ENCODE data around the gene BTBD16. TPM values are rescaled to one million over a fixed set of nuclear protein-coding genes. Genes with fewer than 3 reads are reported as not detected.

BTBD16 gene
- total RNA-seq, 2 experiments from 2014 or later: not detected

DNA sequence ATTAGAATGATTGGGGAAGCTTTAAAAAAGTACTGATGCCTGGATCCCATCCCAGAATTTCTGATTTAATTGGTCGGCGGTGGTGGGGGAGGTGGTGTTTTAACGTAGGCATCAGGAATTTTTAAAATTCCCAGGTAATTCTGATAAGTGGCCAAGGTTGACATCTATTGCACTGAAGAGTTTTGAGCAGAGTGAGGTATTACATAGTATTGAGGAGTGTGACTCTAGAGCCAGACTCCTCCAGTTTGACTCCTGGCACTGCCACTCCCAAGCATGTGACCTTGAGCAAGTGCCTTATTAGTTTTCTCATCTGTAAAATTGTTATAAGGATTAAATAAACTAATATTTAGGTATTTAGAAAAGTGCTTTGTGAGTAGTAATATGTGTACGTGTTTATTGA lies 109.6 kb downstream of the BTBD16 start:
- Mint-ChIP-seq H3K27ac (no peak overlapping the region), H3K4me3 (no peak overlapping the region), H3K4me1 (ENCODE audit: low read depth) (peaks cover 59% of the 10 kb centered on the region), H3K9me3 (peaks cover 5% of the 10 kb centered on the region), H3K27me3 (ENCODE audit: low read depth) (no peaks in the 10 kb centered on the region), H3K36me3 (ENCODE audit: low read depth) (peaks cover 19% of the 10 kb centered on the region)
- no peak for DNase-seq
- CTCF ChIA-PET: no interaction called here
- intact Hi-C loops (cut with micrococcal nuclease): no loop called here

DNA sequence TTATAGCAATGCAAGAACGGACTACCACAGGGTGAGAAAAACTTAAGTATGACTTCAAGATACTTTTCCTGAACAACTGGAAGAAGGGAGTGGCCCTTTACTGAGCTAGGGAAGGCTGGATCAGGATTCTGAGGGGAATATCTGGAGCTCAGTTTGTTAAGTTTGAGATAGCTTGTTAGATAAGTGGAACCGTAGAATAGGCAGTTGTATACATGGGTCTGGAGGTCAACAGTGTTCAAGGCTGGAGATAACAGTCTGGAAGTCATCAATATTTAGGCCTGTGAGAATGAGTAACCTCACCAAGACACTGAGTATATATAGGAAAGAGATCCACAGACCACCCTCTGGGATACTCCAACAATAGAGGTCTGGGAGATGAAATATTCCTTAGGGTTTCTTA lies 110.6 kb downstream of the BTBD16 start:
- no peak for DNase-seq
- Mint-ChIP-seq H3K36me3 (ENCODE audit: low read depth) (peaks cover 19% of the 10 kb centered on the region), H3K9me3 (peaks cover 5% of the 10 kb centered on the region), H3K27ac (no peak overlapping the region), H3K27me3 (ENCODE audit: low read depth) (no peaks in the 10 kb centered on the region), H3K4me3 (no peak overlapping the region), H3K4me1 (ENCODE audit: low read depth) (peaks cover 59% of the 10 kb centered on the region)
- CTCF ChIA-PET: interaction anchor here (0.6 to 1.2 kb wide), 2 partner anchors 9 to 15 kb away, joined by 4 read pairs; no protein-coding TSS in a partner anchor
- intact Hi-C loops (cut with micrococcal nuclease): no loop called here

DNA sequence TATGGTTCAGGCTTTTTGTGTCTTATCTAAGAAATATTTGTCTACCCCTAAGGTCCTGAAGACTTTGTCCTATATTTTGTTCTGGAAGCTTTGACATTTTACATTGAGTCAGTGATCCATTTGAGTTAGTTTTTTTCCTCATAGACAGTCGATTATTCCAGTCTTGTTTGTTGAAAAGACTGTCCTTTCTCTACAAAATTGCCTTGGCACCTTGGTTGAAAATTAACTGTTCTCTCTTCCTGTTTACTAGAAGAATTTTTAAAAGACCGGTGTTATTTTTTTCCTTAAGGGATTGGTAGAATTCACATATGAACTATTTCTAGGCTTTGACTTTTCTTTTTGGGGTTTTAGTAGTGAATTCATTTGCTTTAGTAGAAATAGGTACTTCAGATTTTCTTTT lies 115.4 kb downstream of the BTBD16 start:
- peaks cover 10% of the 10 kb centered on the region for H3K36me3 Mint-ChIP-seq (ENCODE audit: low read depth)
- H3K4me3 Mint-ChIP-seq: no peak overlapping the region
- H3K27ac Mint-ChIP-seq: no peak overlapping the region
- H3K27me3 Mint-ChIP-seq (ENCODE audit: low read depth): no peaks in the 10 kb centered on the region
- H3K4me1 Mint-ChIP-seq (ENCODE audit: low read depth): peaks cover 63% of the 10 kb centered on the region
- CTCF ChIA-PET: interaction anchor here (0.9 to 1.3 kb wide), 3 partner anchors 8 to 87 kb away, joined by 3 read pairs; no protein-coding TSS in a partner anchor
- peaks cover 2% of the 10 kb centered on the region for H3K9me3 Mint-ChIP-seq
- intact Hi-C loops (cut with micrococcal nuclease): loop anchor here (5.0 kb wide), 1 partner anchor 634 kb away; no protein-coding TSS in a partner anchor
- DNase-seq: no peak

DNA sequence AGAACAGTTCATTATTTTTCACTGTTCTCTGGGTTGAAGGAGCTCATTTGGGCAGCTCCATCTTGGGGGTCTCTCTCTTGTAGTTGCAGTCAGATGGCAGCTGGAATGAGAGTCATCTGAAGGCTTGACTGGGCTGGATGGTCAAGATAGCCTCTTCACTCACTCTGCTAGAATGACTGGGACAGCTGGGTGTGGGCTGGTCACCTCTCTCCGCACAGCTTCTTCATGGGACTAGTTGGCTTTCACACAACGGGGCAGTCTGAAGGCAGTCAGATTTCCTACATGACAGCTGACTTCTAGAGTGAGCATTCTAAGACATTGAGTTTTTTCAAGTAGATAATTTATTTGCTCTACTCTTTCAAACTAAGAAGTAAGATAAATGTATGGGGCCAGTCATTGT lies 116.5 kb downstream of the BTBD16 start:
- CTCF ChIA-PET: interaction anchor here (0.9 to 1.3 kb wide), 3 partner anchors 9 to 46 kb away, joined by 3 read pairs; no protein-coding TSS in a partner anchor
- intact Hi-C loops (cut with micrococcal nuclease): loop anchor here (5.0 kb wide), 1 partner anchor 635 kb away; no protein-coding TSS in a partner anchor
- no peak for DNase-seq
- no peak overlapping the region for H3K27ac Mint-ChIP-seq
- peaks cover 2% of the 10 kb centered on the region for H3K9me3 Mint-ChIP-seq
- H3K4me3 Mint-ChIP-seq: no peak overlapping the region
- no peaks in the 10 kb centered on the region for H3K27me3 Mint-ChIP-seq (ENCODE audit: low read depth)
- peaks cover 10% of the 10 kb centered on the region for H3K36me3 Mint-ChIP-seq (ENCODE audit: low read depth)
- H3K4me1 Mint-ChIP-seq (ENCODE audit: low read depth): peaks cover 60% of the 10 kb centered on the region

Other genes starting within 250 kb of the BTBD16 start
- gene PLEKHA1, start 103.4 kb downstream of the BTBD16 start, total RNA-seq: 10 to 100 TPM; 17.6 to 17.9 TPM
- not detected for gene ARMS2, start 183.4 kb downstream of the BTBD16 start, total RNA-seq
- not detected for gene HTRA1, start 190.3 kb downstream of the BTBD16 start, total RNA-seq

All from activated naive CD4-positive, alpha-beta T cell treated with anti-CD3 and anti-CD28 coated beads for 36 hours (primary cell).